HepG2 (cell line): ENCODE measurements around the gene USH2A. TPM values are rescaled to one million over a fixed set of nuclear protein-coding genes. Genes with fewer than 3 reads are reported as not detected.

ENCODE experiments used
- ATAC-seq: fragments of 200-7000 bp; cut with Tn5 transposase; 3 replicates; pipeline ENCODE4 v1.9.1; 2020; ENCODE audit warnings: mild to moderate bottlenecking, moderate library complexity
- BruUV-seq: library from RNA; stranded (reverse); fragments of 400-500 nt; replicated peaks from 2 replicates; lab custom pipeline; 2021; lab: Mats Ljungman, UMichigan
- CTCF ChIA-PET: fragments of 300-600 bp; formaldehyde crosslinking; extraction: SDS; loops from one replicate; lab custom pipeline; 2021; ENCODE audit warnings: low total read pairs, inconsistent platforms, low intra/inter-chr PET ratio; lab: Yijun Ruan, JAX
- POLR2A ChIA-PET: fragments of 350-600 bp; sonication (Branson Sonifier 250); formaldehyde crosslinking; loops from one replicate; lab custom pipeline; 2020; ENCODE audit warnings: antibody characterized with exemption, inconsistent platforms; lab: Yijun Ruan, JAX
- DNase-seq: peaks from one replicate; pipeline ENCODE4 v3.0.0-alpha.2; 2015; ENCODE audit warnings: low spot score
- FAIRE-seq: peaks from 3 replicates; lab custom pipeline; 2011; peaks lifted over from hg19 to GRCh38; lab: Jason Lieb, UNC
- H2AFZ ChIP-seq: one replicate; pipeline ENCODE4 v1.6.1; 2011; ENCODE audit warnings: low read length, inconsistent platforms
- H3K27ac ChIP-seq: fragments of 300-600 bp; 3 replicates; pipeline ENCODE4 v1.8.0; 2011; ENCODE audit warnings: mixed run types, mild to moderate bottlenecking, mixed read lengths, low read length, inconsistent platforms; ENCODE audit not compliant: insufficient read depth; ENCODE audit errors: extremely low read length
- H3K27me3 ChIP-seq, 2 experiments: fragments of 200-600 bp in 1 of 2; 2 replicates in 1 of 2; 3 replicates in 1 of 2; pipeline versions ENCODE4 v1.6.0 to v1.8.0; 2011; ENCODE audit warnings: low read length in 2 of 2, mild to moderate bottlenecking in 2 of 2, moderate library complexity in 2 of 2, inconsistent platforms in 1 of 2; ENCODE audit not compliant: insufficient read depth in 2 of 2, control insufficient read depth in 1 of 2
- H3K36me3 ChIP-seq, 2 experiments: fragments of 200-600 bp in 1 of 2; replicated peaks in 1 of 2; 2 replicates in 1 of 2; 3 replicates in 1 of 2; pipeline versions ENCODE4 v1.5.1 to v1.8.0; 2011; ENCODE audit warnings: low read length in 2 of 2, inconsistent platforms in 1 of 2; ENCODE audit not compliant: insufficient read depth in 2 of 2, control insufficient read depth in 1 of 2
- H3K4me1 ChIP-seq: 2 replicates; pipeline ENCODE4 v1.5.1; 2012; ENCODE audit warnings: low read length, inconsistent platforms; ENCODE audit not compliant: insufficient read depth
- H3K4me2 ChIP-seq: 2 replicates; pipeline ENCODE4 v1.6.0; 2011; ENCODE audit warnings: low read depth, low read length, inconsistent platforms
- H3K4me3 ChIP-seq, 3 experiments: fragments of 200-600 bp in 1 of 3; sonication (generic), shearing (Covaris generic) in 1 of 3; replicated peaks in 1 of 3; 2 replicates each; pipeline ENCODE4 v1.5.1; 2011 to 2016; ENCODE audit warnings: low read length in 3 of 3, inconsistent platforms in 2 of 3, low read depth in 2 of 3, mild to moderate bottlenecking in 2 of 3, control low read depth in 1 of 3, mixed read lengths in 1 of 3; ENCODE audit not compliant: insufficient read depth in 1 of 3
- H3K79me2 ChIP-seq: one replicate; pipeline ENCODE4 v1.6.1; 2011; ENCODE audit warnings: low read length, inconsistent platforms; ENCODE audit not compliant: insufficient read depth
- H3K9ac ChIP-seq: 2 replicates; pipeline ENCODE4 v1.6.0; 2011; ENCODE audit warnings: mild to moderate bottlenecking, low read depth, low read length, inconsistent platforms; ENCODE audit not compliant: insufficient read depth
- H3K9me3 ChIP-seq: 2 replicates; pipeline ENCODE4 v1.5.1; 2012; ENCODE audit warnings: mild to moderate bottlenecking, low read length
- H4K20me1 ChIP-seq: 2 replicates; pipeline ENCODE4 v1.6.0; 2011; ENCODE audit warnings: inconsistent platforms, mild to moderate bottlenecking, low read length, moderate library complexity; ENCODE audit not compliant: insufficient read depth
- CENPX ChIP-seq: sonication (generic); formaldehyde crosslinking; IDR thresholded peaks from 2 replicates; pipeline ENCODE4 v1.9.0; 2021; ENCODE audit warnings: mild to moderate bottlenecking, missing genetic modification reagents, moderate library complexity
- NRL ChIP-seq: sonication (generic); formaldehyde crosslinking; IDR thresholded peaks from 2 replicates; pipeline ENCODE4 v1.5.0; 2020; ENCODE audit warnings: missing genetic modification reagents, mild to moderate bottlenecking, moderate library complexity, borderline replicate concordance
- RFX5 ChIP-seq: IDR thresholded peaks from 2 replicates; pipeline ENCODE4 v1.6.1; 2011; ENCODE audit warnings: low read depth, low read length, improper control_type of control experiment
- ZNF34 ChIP-seq: sonication (generic); formaldehyde crosslinking; IDR thresholded peaks from 2 replicates; pipeline ENCODE4 v1.4.0; 2020; ENCODE audit warnings: mild to moderate bottlenecking, missing genetic modification reagents, borderline replicate concordance
- ZNF557 ChIP-seq: sonication (generic); formaldehyde crosslinking; IDR thresholded peaks from 2 replicates; pipeline ENCODE4 v1.4.0; 2020; ENCODE audit warnings: missing genetic modification reagents
- ZNF781 ChIP-seq: sonication (generic); formaldehyde crosslinking; IDR thresholded peaks from 2 replicates; pipeline ENCODE4 v1.5.1; 2020; ENCODE audit warnings: borderline replicate concordance, mild to moderate bottlenecking, missing genetic modification reagents; ENCODE audit errors: not compliant biosample characterization
- WGBS: methylation state at CpG from one replicate; pipeline ENCODE4 v1.1.6; 2017; ENCODE audit warnings: low lambda C conversion rate; 5-methylcytosine and 5-hydroxymethylcytosine counted together
- in situ Hi-C: cut with HindIII; loops from 2 replicates; pipeline ENCODE4 v1.10.0; 2017; ENCODE audit warnings: low pct_unique_long_range_greater_than_20kb; ENCODE audit not compliant: extremely low pct_ligation_motif_present
- intact Hi-C: fragments of 100-400 bp; cut with micrococcal nuclease; formaldehyde crosslinking; loops from one replicate; pipeline ENCODE4 v1.10.0; 2022; ENCODE audit not compliant: unreplicated experiment
- polyA plus RNA-seq, 8 experiments: library from polyadenylated mRNA; depleted of rRNA in 3 of 8; stranded (reverse) in 7 of 8; unstranded in 1 of 8; fragments of >200 nt; fragmentation: Illumina TruSeq in 4 of 8; extraction: Trizol in 4 of 8; gene quantifications; 2 replicates each; pipeline versions ENCODE4 v1.2.1 to v1.2.3, GENCODE V29; 2011 to 2016; ENCODE audit warnings: low read depth in 4 of 8, missing spikeins in 1 of 8, mixed read lengths in 1 of 8; ENCODE audit not compliant: insufficient read depth in 1 of 8
- total RNA-seq, 5 experiments: library from RNA; depleted of rRNA; stranded (reverse); fragments of >200 nt; fragmentation: Illumina TruSeq; extraction: Trizol; gene quantifications; 2 replicates each; pipeline ENCODE4 v1.2.3, GENCODE V29; 2016; ENCODE audit warnings: low read depth in 1 of 5
- TF ChIP-seq, protein P1 (sequence below): sonication (generic); formaldehyde crosslinking; IDR thresholded peaks from 2 replicates; pipeline ENCODE4 v1.5.0; 2020; ENCODE audit warnings: missing genetic modification reagents
- TF ChIP-seq, protein P2 (sequence below): sonication (generic); formaldehyde crosslinking; IDR thresholded peaks from 2 replicates; pipeline ENCODE4 v1.9.0; 2022; ENCODE audit warnings: missing genetic modification reagents, mild to moderate bottlenecking, borderline replicate concordance
- TF ChIP-seq, protein P3 (sequence below): conservative IDR thresholded peaks from 2 replicates; pipeline ENCODE4 v1.6.1; 2018; ENCODE audit warnings: missing genetic modification reagents

Gene USH2A
- total and polyA plus RNA-seq, 2 of the 13 experiments (the other 11 are each of a cell fraction or from before 2014, with no cell fraction given): 0.02 TPM; not detected in 1

DNA sequence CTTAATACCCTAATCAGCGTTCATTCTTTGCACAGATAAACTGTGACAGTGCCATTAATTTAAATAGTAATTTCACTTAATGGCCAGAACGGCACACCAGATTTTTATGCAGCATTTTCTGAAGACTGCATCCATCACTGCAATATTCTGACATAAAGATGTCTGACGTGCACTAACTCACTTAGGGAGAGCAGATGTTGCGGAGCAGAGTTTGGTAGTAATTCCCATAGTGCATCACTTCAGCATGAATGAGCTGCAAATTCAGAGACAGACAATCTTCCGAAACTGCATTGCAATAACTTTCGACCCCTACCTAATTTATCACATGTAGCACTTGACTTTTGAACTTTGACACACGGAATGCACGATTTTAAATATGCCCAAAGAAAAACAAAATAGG is 630.8 kb downstream of the USH2A start:
- H3K4me3 ChIP-seq: no peak overlapping the region
- no peak overlapping the region for H2AFZ ChIP-seq
- TF ChIP-seq RFX5 (no peak), NRL (no peak), CENPX (CRISPR knock-in tag) (no peak), ZNF781 (CRISPR knock-in tag) (no peak), ZNF557 (CRISPR knock-in tag) (no peak), ZNF34 (CRISPR knock-in tag) (no peak)
- TF ChIP-seq, protein P1, sequence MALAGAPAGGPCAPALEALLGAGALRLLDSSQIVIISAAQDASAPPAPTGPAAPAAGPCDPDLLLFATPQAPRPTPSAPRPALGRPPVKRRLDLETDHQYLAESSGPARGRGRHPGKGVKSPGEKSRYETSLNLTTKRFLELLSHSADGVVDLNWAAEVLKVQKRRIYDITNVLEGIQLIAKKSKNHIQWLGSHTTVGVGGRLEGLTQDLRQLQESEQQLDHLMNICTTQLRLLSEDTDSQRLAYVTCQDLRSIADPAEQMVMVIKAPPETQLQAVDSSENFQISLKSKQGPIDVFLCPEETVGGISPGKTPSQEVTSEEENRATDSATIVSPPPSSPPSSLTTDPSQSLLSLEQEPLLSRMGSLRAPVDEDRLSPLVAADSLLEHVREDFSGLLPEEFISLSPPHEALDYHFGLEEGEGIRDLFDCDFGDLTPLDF (CRISPR knock-in tag): no peak
- TF ChIP-seq, protein P2, sequence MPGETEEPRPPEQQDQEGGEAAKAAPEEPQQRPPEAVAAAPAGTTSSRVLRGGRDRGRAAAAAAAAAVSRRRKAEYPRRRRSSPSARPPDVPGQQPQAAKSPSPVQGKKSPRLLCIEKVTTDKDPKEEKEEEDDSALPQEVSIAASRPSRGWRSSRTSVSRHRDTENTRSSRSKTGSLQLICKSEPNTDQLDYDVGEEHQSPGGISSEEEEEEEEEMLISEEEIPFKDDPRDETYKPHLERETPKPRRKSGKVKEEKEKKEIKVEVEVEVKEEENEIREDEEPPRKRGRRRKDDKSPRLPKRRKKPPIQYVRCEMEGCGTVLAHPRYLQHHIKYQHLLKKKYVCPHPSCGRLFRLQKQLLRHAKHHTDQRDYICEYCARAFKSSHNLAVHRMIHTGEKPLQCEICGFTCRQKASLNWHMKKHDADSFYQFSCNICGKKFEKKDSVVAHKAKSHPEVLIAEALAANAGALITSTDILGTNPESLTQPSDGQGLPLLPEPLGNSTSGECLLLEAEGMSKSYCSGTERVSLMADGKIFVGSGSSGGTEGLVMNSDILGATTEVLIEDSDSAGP (CRISPR knock-in tag): no peak
- TF ChIP-seq, protein P3, sequence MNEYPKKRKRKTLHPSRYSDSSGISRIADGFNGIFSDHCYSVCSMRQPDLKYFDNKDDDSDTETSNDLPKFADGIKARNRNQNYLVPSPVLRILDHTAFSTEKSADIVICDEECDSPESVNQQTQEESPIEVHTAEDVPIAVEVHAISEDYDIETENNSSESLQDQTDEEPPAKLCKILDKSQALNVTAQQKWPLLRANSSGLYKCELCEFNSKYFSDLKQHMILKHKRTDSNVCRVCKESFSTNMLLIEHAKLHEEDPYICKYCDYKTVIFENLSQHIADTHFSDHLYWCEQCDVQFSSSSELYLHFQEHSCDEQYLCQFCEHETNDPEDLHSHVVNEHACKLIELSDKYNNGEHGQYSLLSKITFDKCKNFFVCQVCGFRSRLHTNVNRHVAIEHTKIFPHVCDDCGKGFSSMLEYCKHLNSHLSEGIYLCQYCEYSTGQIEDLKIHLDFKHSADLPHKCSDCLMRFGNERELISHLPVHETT: no peak
- FAIRE-seq (no peak), ATAC-seq (no peak), DNase-seq (no peak)
- H3K4me1 ChIP-seq: no peaks in the 10 kb centered on the region
- H3K4me2 ChIP-seq: no peak overlapping the region
- no peak overlapping the region for H3K27ac ChIP-seq
- 20% methylated on average over 8 of the region's 8 CpGs for WGBS
- in situ Hi-C loops: no loop called here
- no peaks in the 10 kb centered on the region for H3K36me3 ChIP-seq
- no peak overlapping the region for H3K9ac ChIP-seq
- intact Hi-C loops: no loop called here
- no peaks in the 10 kb centered on the region for H3K79me2 ChIP-seq
- ChIA-PET CTCF (interaction anchor here (1.1 kb wide), 1 partner anchor 429 kb away, joined by 3 read pairs; no protein-coding TSS in a partner anchor), POLR2A (no interaction called here)
- H4K20me1 ChIP-seq: no peaks in the 10 kb centered on the region
- H3K9me3 ChIP-seq: no peaks in the 10 kb centered on the region
- BruUV-seq: no TSS peak
- H3K27me3 ChIP-seq: no peaks in the 10 kb centered on the region
